Breast epithelium (tissue), 4 donors: Measurements from ENCODE around the gene CCSER1. TPM values are rescaled to one million over a fixed set of nuclear protein-coding genes. Genes with fewer than 3 reads are reported as not detected.

Experiments
- DNase-seq, 2 donors: peaks; one replicate each; pipeline ENCODE4 v3.0.0-alpha.2; 2019; ENCODE audit warnings: low spot score in 2 of 2
- H3K27ac ChIP-seq, 2 donors: fragments of 200-600 bp; sonication (generic) in 1 of 2; one replicate each; pipeline ENCODE4 v1.5.1; 2016 to 2019; ENCODE audit warnings: mild to moderate bottlenecking in 1 of 2
- H3K27me3 ChIP-seq, 2 donors: fragments of 200-600 bp; sonication (generic) in 1 of 2; one replicate each; pipeline versions ENCODE4 v1.5.1 to v1.6.0; 2017 to 2019; ENCODE audit warnings: control low read depth in 1 of 2, mild to moderate bottlenecking in 1 of 2
- H3K36me3 ChIP-seq: fragments of 200-600 bp; one replicate; pipeline ENCODE4 v1.5.1; 2019
- H3K4me1 ChIP-seq, 2 donors: fragments of 200-600 bp; sonication (generic); one replicate each; pipeline ENCODE4 v1.5.1; 2016 to 2019; ENCODE audit warnings: control low read depth in 1 of 2
- H3K4me3 ChIP-seq, 3 donors: fragments of 200-600 bp; sonication (generic); 1 replicate in 2 of 3; 2 replicates in 1 of 3; pipeline ENCODE4 v1.5.1; 2016 to 2019; ENCODE audit warnings: mild to moderate bottlenecking in 3 of 3, moderate library complexity in 2 of 3
- H3K9me3 ChIP-seq, 2 donors: fragments of 200-600 bp; sonication (generic) in 1 of 2; one replicate each; pipeline ENCODE4 v1.5.1; 2016 to 2019; ENCODE audit warnings: control low read depth in 1 of 2
- CTCF ChIP-seq, 3 donors: fragments of 450-650 bp; IDR thresholded peaks; one replicate each; pipeline ENCODE4 v1.5.1; 2016 to 2017; ENCODE audit warnings: antibody characterized with exemption in 3 of 3, mild to moderate bottlenecking in 3 of 3, moderate library complexity in 3 of 3
- POLR2A ChIP-seq: fragments of 450-650 bp; IDR thresholded peaks from one replicate; pipeline ENCODE4 v1.6.1; 2016; ENCODE audit warnings: antibody characterized with exemption, mild to moderate bottlenecking, moderate library complexity
- POLR2AphosphoS5 ChIP-seq, 3 donors: sonication (generic); formaldehyde crosslinking; IDR thresholded peaks; one replicate each; pipeline ENCODE4 v1.6.1; 2017; ENCODE audit warnings: antibody characterized with exemption in 3 of 3
- intact Hi-C: fragments of 100-400 bp; cut with DNase I; formaldehyde crosslinking; loops from one replicate; pipeline ENCODE4 v1.15.1; 2023; ENCODE audit warnings: low total_unique reads
- total RNA-seq, 3 donors: library from RNA; depleted of rRNA; stranded (reverse); fragments of >200 nt; gene quantifications; one replicate each; pipeline ENCODE4 v1.1.0, GENCODE V29; 2016

Gene CCSER1
- total RNA-seq, 3 donors from 2014 or later: 6.4 to 73.3 (median 55.7) TPM

GRCh38 chr4:90977726-90978125 is 850.5 kb downstream of the CCSER1 start:
- no peaks in the 10 kb centered on the region for H3K9me3 ChIP-seq
- intact Hi-C loops: no loop called here

GRCh38 chr4:90979556-90979955 is 852.4 kb downstream of the CCSER1 start:
- Histone ChIP-seq H3K27me3 (no peaks in the 10 kb centered on the region), H3K9me3 (no peaks in the 10 kb centered on the region), H3K4me3 (no peak overlapping the region), H3K4me1 (no peaks in the 10 kb centered on the region), H3K27ac (no peak overlapping the region), H3K36me3 (no peaks in the 10 kb centered on the region)
- no peak for DNase-seq
- TF ChIP-seq POLR2AphosphoS5 (IDR thresholded peaks at IDR 0.05): no peak
- TF ChIP-seq POLR2A: no peak
- intact Hi-C loops: no loop called here

More at GRCh38 chr4:90977726-90978125, 850.5 kb downstream of the CCSER1 start:
- DNase-seq: no peak
- H3K4me3 ChIP-seq: no peak overlapping the region
- TF ChIP-seq POLR2A (no peak), POLR2AphosphoS5 (IDR thresholded peaks at IDR 0.05) (no peak), CTCF (IDR thresholded peaks at IDR 0.05) (no peak)
- no peaks in the 10 kb centered on the region for H3K36me3 ChIP-seq
- H3K27me3 ChIP-seq: no peaks in the 10 kb centered on the region
- no peaks in the 10 kb centered on the region for H3K4me1 ChIP-seq
- no peak overlapping the region for H3K27ac ChIP-seq

DNA sequence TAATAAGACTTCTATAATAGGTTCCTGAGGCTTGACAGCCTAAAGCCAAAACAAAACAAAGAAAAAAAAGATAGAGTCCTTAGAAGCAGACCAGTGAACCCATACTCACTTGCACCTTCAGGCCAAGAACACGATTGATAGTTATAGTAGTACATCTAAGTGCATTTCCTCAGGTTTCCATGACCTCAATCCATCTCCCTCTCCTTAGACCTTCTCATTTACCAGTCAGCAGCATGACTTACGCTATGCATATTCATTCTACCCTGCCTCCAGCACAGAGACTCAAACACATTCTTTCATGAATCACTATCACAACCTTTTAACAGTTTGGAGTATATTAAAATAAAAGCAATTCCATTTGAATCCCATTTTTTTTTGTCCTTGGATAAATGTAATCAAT is 855.6 kb downstream of the CCSER1 start:
- no peak overlapping the region for H3K27ac ChIP-seq
- no peaks in the 10 kb centered on the region for H3K27me3 ChIP-seq
- TF ChIP-seq POLR2A (no peak), CTCF (IDR thresholded peaks at IDR 0.05) (no peak), POLR2AphosphoS5 (IDR thresholded peaks at IDR 0.05) (no peak)
- no peaks in the 10 kb centered on the region for H3K36me3 ChIP-seq
- H3K4me1 ChIP-seq: no peaks in the 10 kb centered on the region
- H3K9me3 ChIP-seq: no peaks in the 10 kb centered on the region
- no peak for DNase-seq
- H3K4me3 ChIP-seq: no peak overlapping the region
- intact Hi-C loops: no loop called here

DNA sequence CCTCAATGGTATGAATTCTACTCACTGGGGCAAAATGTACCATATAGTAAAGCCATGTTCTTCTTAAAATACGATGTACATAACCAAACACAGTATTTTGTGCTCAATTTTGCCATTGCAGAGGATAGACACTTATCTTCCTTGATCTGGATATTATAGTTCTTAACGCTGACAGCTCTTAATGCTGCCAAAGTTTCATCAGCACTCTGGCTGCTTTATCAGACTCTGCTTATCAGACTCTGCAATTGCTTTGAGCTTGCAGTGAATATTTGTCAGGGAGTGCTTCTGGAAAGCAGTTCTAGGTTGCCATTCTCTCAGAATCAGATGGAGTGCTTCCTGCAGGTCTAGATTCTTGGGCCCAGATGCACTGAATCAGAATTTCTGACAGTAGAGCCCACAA is 863.1 kb downstream of the CCSER1 start:
- no peak for DNase-seq
- H3K36me3 ChIP-seq: no peaks in the 10 kb centered on the region
- H3K4me3 ChIP-seq: no peak overlapping the region
- H3K4me1 ChIP-seq: no peaks in the 10 kb centered on the region
- no peaks in the 10 kb centered on the region for H3K9me3 ChIP-seq
- no peak for TF ChIP-seq POLR2A
- TF ChIP-seq POLR2AphosphoS5 (IDR thresholded peaks at IDR 0.05): no peak
- no peak for TF ChIP-seq CTCF (IDR thresholded peaks at IDR 0.05)
- H3K27ac ChIP-seq: no peak overlapping the region
- intact Hi-C loops: no loop called here
- no peaks in the 10 kb centered on the region for H3K27me3 ChIP-seq

GRCh38 chr4:90992213-90992612 is 865.0 kb downstream of the CCSER1 start:
- Histone ChIP-seq H3K4me3 (no peak overlapping the region), H3K9me3 (no peaks in the 10 kb centered on the region), H3K4me1 (no peaks in the 10 kb centered on the region), H3K27ac (no peak overlapping the region), H3K27me3 (no peaks in the 10 kb centered on the region), H3K36me3 (no peaks in the 10 kb centered on the region)
- TF ChIP-seq POLR2AphosphoS5 (IDR thresholded peaks at IDR 0.05) (no peak), CTCF (IDR thresholded peaks at IDR 0.05) (no peak), POLR2A (no peak)
- DNase-seq: no peak
- intact Hi-C loops: no loop called here
